Fibroblast of lung (primary cell): Measurements from ENCODE around the gene ACOT4. TPM values are rescaled to one million over a fixed set of nuclear protein-coding genes. Genes with fewer than 3 reads are reported as not detected.

Experiments
- DNase-seq, 2 donors: peaks; one replicate each; pipeline versions ENCODE4 v3.0.0 to v3.0.0-alpha.2; 2010; ENCODE audit warnings: low read depth in 2 of 2
- H2AFZ ChIP-seq: 2 replicates; pipeline ENCODE4 v1.5.1; 2012; ENCODE audit warnings: low read length, control low read depth, inconsistent platforms
- H3K27ac ChIP-seq: 2 replicates; pipeline ENCODE4 v1.5.1; 2011; ENCODE audit warnings: low read length, control low read depth; ENCODE audit not compliant: insufficient read depth
- H3K27me3 ChIP-seq: 2 replicates; pipeline ENCODE4 v1.5.1; 2011; ENCODE audit warnings: mild to moderate bottlenecking, low read length; ENCODE audit not compliant: control insufficient read depth, insufficient read depth
- H3K36me3 ChIP-seq: 2 replicates; pipeline ENCODE4 v1.5.1; 2011; ENCODE audit warnings: low read length; ENCODE audit not compliant: control insufficient read depth, insufficient read depth
- H3K4me1 ChIP-seq: 2 replicates; pipeline ENCODE4 v1.5.1; 2011; ENCODE audit warnings: low read length; ENCODE audit not compliant: control insufficient read depth, insufficient read depth; ENCODE audit errors: extremely low read depth
- H3K4me2 ChIP-seq: 2 replicates; pipeline ENCODE4 v1.5.1; 2011; ENCODE audit warnings: low read length, control low read depth; ENCODE audit not compliant: insufficient read depth; ENCODE audit errors: extremely low read depth
- H3K4me3 ChIP-seq, 4 experiments: fragments of 200-600 bp in 1 of 4; sonication (generic) in 1 of 4; replicated peaks in 1 of 4; 2 replicates each; pipeline ENCODE4 v1.5.1; 2011 to 2016; ENCODE audit warnings: low read length in 4 of 4, low read depth in 3 of 4, mild to moderate bottlenecking in 3 of 4, control low read depth in 2 of 4, inconsistent platforms in 1 of 4, mixed read lengths in 1 of 4; ENCODE audit not compliant: insufficient read depth in 1 of 4; ENCODE audit errors: control extremely low read depth in 1 of 4
- H3K79me2 ChIP-seq: 2 replicates; pipeline ENCODE4 v1.5.1; 2012; ENCODE audit warnings: mild to moderate bottlenecking, low read length, inconsistent platforms; ENCODE audit not compliant: control insufficient read depth, insufficient read depth
- H3K9ac ChIP-seq: 2 replicates; pipeline ENCODE4 v1.5.1; 2011; ENCODE audit warnings: mild to moderate bottlenecking, low read length, control low read depth; ENCODE audit not compliant: insufficient read depth
- H3K9me3 ChIP-seq: 2 replicates; pipeline ENCODE4 v1.5.1; 2012; ENCODE audit warnings: low read depth, low read length; ENCODE audit not compliant: control insufficient read depth, insufficient read depth
- H4K20me1 ChIP-seq: 2 replicates; pipeline ENCODE4 v1.5.1; 2011; ENCODE audit warnings: low read length; ENCODE audit not compliant: control insufficient read depth, insufficient read depth; ENCODE audit errors: extremely low read depth
- CTCF ChIP-seq, 2 donors: IDR thresholded peaks in 1 of 2; conservative IDR thresholded peaks in 1 of 2; 1 replicate in 1 of 2; 2 replicates in 1 of 2; pipeline ENCODE4 v1.5.1; 2011 to 2012; ENCODE audit warnings: low read length in 2 of 2, control low read depth in 1 of 2, inconsistent platforms in 1 of 2, low read depth in 1 of 2, mild to moderate bottlenecking in 1 of 2
- EZH2 ChIP-seq: IDR thresholded peaks from 2 replicates; pipeline ENCODE4 v1.5.1; 2012; ENCODE audit warnings: low read length, control low read depth, mild to moderate bottlenecking; ENCODE audit errors: missing control alignments
- polyA plus RNA-seq, 2 donors: library from polyadenylated mRNA; depleted of rRNA in 1 of 2; stranded (reverse) in 1 of 2; unstranded in 1 of 2; fragments of >200 nt; gene quantifications; 2 replicates each; pipeline ENCODE4 v1.2.1, GENCODE V29; 2011 to 2012; ENCODE audit warnings: missing spikeins in 1 of 2
- total RNA-seq: library from RNA; depleted of rRNA; stranded (reverse); fragments of >200 nt; gene quantifications from 2 replicates; pipeline ENCODE4 v1.2.1, GENCODE V29; 2014

Gene ACOT4
- total and polyA plus RNA-seq, 2 donors (not counting 1 experiment from before 2014, with no cell fraction given): 0.17 to 1.7 TPM

GRCh38 chr14:73602994-73603393 is 11.3 kb downstream of the ACOT4 start:
- H4K20me1 ChIP-seq: no peaks in the 10 kb centered on the region
- H3K27ac ChIP-seq: no peak overlapping the region
- H3K27me3 ChIP-seq: no peaks in the 10 kb centered on the region
- H3K4me3 ChIP-seq: no peak overlapping the region
- TF ChIP-seq EZH2 (no peak), CTCF (conservative IDR thresholded peaks at IDR 0.05 in 1 of 2, IDR thresholded peaks at IDR 0.05 in 1 of 2; ENCODE audit: low read depth in 1 of 2, low read length in 2 of 2) (no peak)
- H3K4me1 ChIP-seq: no peaks in the 10 kb centered on the region
- H3K9me3 ChIP-seq: no peaks in the 10 kb centered on the region
- no peak for DNase-seq
- no peak overlapping the region for H2AFZ ChIP-seq
- H3K9ac ChIP-seq: no peak overlapping the region
- no peak overlapping the region for H3K4me2 ChIP-seq
- no peaks in the 10 kb centered on the region for H3K79me2 ChIP-seq
- no peaks in the 10 kb centered on the region for H3K36me3 ChIP-seq

GRCh38 chr14:73606271-73606670 is 14.6 kb downstream of the ACOT4 start:
- H3K36me3 ChIP-seq: no peaks in the 10 kb centered on the region
- no peaks in the 10 kb centered on the region for H3K79me2 ChIP-seq
- H4K20me1 ChIP-seq: no peaks in the 10 kb centered on the region
- no peaks in the 10 kb centered on the region for H3K9me3 ChIP-seq
- no peak overlapping the region for H3K9ac ChIP-seq
- H3K27me3 ChIP-seq: no peaks in the 10 kb centered on the region
- no peak overlapping the region for H3K4me3 ChIP-seq
- no peak overlapping the region for H3K4me2 ChIP-seq
- DNase-seq: no peak
- TF ChIP-seq EZH2: no peak
- no peak for TF ChIP-seq CTCF (conservative IDR thresholded peaks at IDR 0.05 in 1 of 2, IDR thresholded peaks at IDR 0.05 in 1 of 2; ENCODE audit: low read depth in 1 of 2, low read length in 2 of 2)
- H3K4me1 ChIP-seq: no peaks in the 10 kb centered on the region
- no peak overlapping the region for H3K27ac ChIP-seq
- H2AFZ ChIP-seq: no peak overlapping the region

GRCh38 chr14:73607241-73607640 is 15.6 kb downstream of the ACOT4 start:
- no peaks in the 10 kb centered on the region for H3K36me3 ChIP-seq
- H3K4me2 ChIP-seq: no peak overlapping the region
- H3K4me3 ChIP-seq: no peak overlapping the region
- no peak overlapping the region for H3K27ac ChIP-seq
- no peak for TF ChIP-seq EZH2
- no peak for TF ChIP-seq CTCF (conservative IDR thresholded peaks at IDR 0.05 in 1 of 2, IDR thresholded peaks at IDR 0.05 in 1 of 2; ENCODE audit: low read depth in 1 of 2, low read length in 2 of 2)
- no peaks in the 10 kb centered on the region for H3K9me3 ChIP-seq
- DNase-seq: no peak
- no peaks in the 10 kb centered on the region for H4K20me1 ChIP-seq
- no peaks in the 10 kb centered on the region for H3K79me2 ChIP-seq
- no peaks in the 10 kb centered on the region for H3K27me3 ChIP-seq
- no peak overlapping the region for H2AFZ ChIP-seq
- no peak overlapping the region for H3K9ac ChIP-seq
- no peaks in the 10 kb centered on the region for H3K4me1 ChIP-seq
